Parathyroid adenoma (tissue), 2 donors: ENCODE data around the gene CSMD2.

ENCODE experiments used
- H2AFZ ChIP-seq: fragments of 300-600 bp; sonication (generic); one replicate; pipeline ENCODE4 v1.7.0; 2017; ENCODE audit warnings: antibody characterized with exemption, mild to moderate bottlenecking
- H3K27ac ChIP-seq: fragments of 300-600 bp; sonication (generic); one replicate; pipeline ENCODE4 v1.7.0; 2017
- H3K27me3 ChIP-seq: fragments of 300-600 bp; sonication (generic); one replicate; pipeline ENCODE4 v1.7.0; 2017; ENCODE audit warnings: low read length; ENCODE audit not compliant: control insufficient read depth, insufficient read depth
- H3K36me3 ChIP-seq: fragments of 300-600 bp; sonication (generic); one replicate; pipeline ENCODE4 v1.7.0; 2017; ENCODE audit warnings: low read length; ENCODE audit not compliant: control insufficient read depth, insufficient read depth
- H3K4me1 ChIP-seq: fragments of 300-600 bp; sonication (generic); one replicate; pipeline ENCODE4 v1.7.0; 2017; ENCODE audit warnings: control low read depth
- H3K4me2 ChIP-seq: fragments of 300-600 bp; sonication (generic); one replicate; pipeline ENCODE4 v1.7.0; 2017; ENCODE audit warnings: low read length
- H3K4me3 ChIP-seq: fragments of 300-600 bp; sonication (generic); one replicate; pipeline ENCODE4 v1.7.0; 2017; ENCODE audit warnings: low read depth, low read length
- H3K79me2 ChIP-seq: fragments of 300-600 bp; sonication (generic); one replicate; pipeline ENCODE4 v1.7.0; 2017; ENCODE audit warnings: control low read depth
- H3K9ac ChIP-seq: fragments of 300-600 bp; sonication (generic); one replicate; pipeline ENCODE4 v1.7.0; 2017; ENCODE audit warnings: mild to moderate bottlenecking
- H3K9me3 ChIP-seq: fragments of 300-600 bp; sonication (generic); one replicate; pipeline ENCODE4 v1.7.0; 2017; ENCODE audit warnings: low read length; ENCODE audit not compliant: control insufficient read depth
- CTCF ChIP-seq: fragments of 300-600 bp; sonication (generic); IDR thresholded peaks from one replicate; pipeline ENCODE4 v1.7.0; 2017; ENCODE audit warnings: antibody characterized with exemption, mild to moderate bottlenecking
- donor health status: primary hyperparathyroidism.

The CSMD2 gene

GRCh38 chr1:33971913-33972312, 193.1 kb downstream of the CSMD2 start:
- Histone ChIP-seq H3K27ac (no peak overlapping the region), H3K4me3 (no peak overlapping the region), H3K79me2 (no peaks in the 10 kb centered on the region)

GRCh38 chr1:33971018-33971710, 193.9 kb downstream of the CSMD2 start:
- Histone ChIP-seq H3K9ac (no peak overlapping the region), H2AFZ (no peak overlapping the region), H3K27ac (no peak overlapping the region), H3K4me3 (no peak overlapping the region), H3K36me3 (no peaks in the 10 kb centered on the region), H3K27me3 (no peaks in the 10 kb centered on the region), H3K4me2 (no peak overlapping the region), H3K4me1 (no peaks in the 10 kb centered on the region), H3K9me3 (no peaks in the 10 kb centered on the region), H3K79me2 (no peaks in the 10 kb centered on the region)
- TF ChIP-seq CTCF: no peak

More at GRCh38 chr1:33971913-33972312, 193.1 kb downstream of the CSMD2 start:
- H3K27me3 ChIP-seq: no peaks in the 10 kb centered on the region
- no peak overlapping the region for H3K9ac ChIP-seq
- no peaks in the 10 kb centered on the region for H3K9me3 ChIP-seq
- no peak for TF ChIP-seq CTCF
- H3K4me1 ChIP-seq: no peaks in the 10 kb centered on the region
- no peak overlapping the region for H3K4me2 ChIP-seq
- H3K36me3 ChIP-seq: no peaks in the 10 kb centered on the region
- H2AFZ ChIP-seq: no peak overlapping the region

- H3K9ac ChIP-seq: no peak overlapping the region
- no peak overlapping the region for H2AFZ ChIP-seq
- H3K4me2 ChIP-seq: no peak overlapping the region
- H3K4me1 ChIP-seq: no peaks in the 10 kb centered on the region
- H3K27ac ChIP-seq: no peak overlapping the region
- H3K79me2 ChIP-seq: no peaks in the 10 kb centered on the region
- no peak overlapping the region for H3K4me3 ChIP-seq
- TF ChIP-seq CTCF: no peak
- no peaks in the 10 kb centered on the region for H3K27me3 ChIP-seq
- no peaks in the 10 kb centered on the region for H3K9me3 ChIP-seq
- H3K36me3 ChIP-seq: no peaks in the 10 kb centered on the region
These were observed 194.7 kb downstream of the CSMD2 start for GRCh38 chr1:33970148-33970825.

- Histone ChIP-seq H3K4me2 (no peak overlapping the region), H3K27me3 (no peaks in the 10 kb centered on the region)
- TF ChIP-seq CTCF: no peak
These were observed 198.5 kb downstream of the CSMD2 start for GRCh38 chr1:33966346-33967141.

More at GRCh38 chr1:33966346-33967141, 198.5 kb downstream of the CSMD2 start:
- H3K9me3 ChIP-seq: no peaks in the 10 kb centered on the region
- H3K9ac ChIP-seq: no peak overlapping the region
- no peak overlapping the region for H3K27ac ChIP-seq
- no peak overlapping the region for H3K4me3 ChIP-seq
- H2AFZ ChIP-seq: no peak overlapping the region
- H3K79me2 ChIP-seq: no peaks in the 10 kb centered on the region
- no peaks in the 10 kb centered on the region for H3K4me1 ChIP-seq
- H3K36me3 ChIP-seq: no peaks in the 10 kb centered on the region
